GM21515 (cell line): ENCODE results near the gene ATP8A1.
"Not testable (repeated sequence)": the region's sequence is repeated elsewhere in the genome, so short reads cannot be mapped to it uniquely, and the experiment has no call there.

ENCODE experiments used
- ATAC-seq: cut with Tn5 transposase; IDR thresholded peaks from one replicate; pipeline ENCODE4 v1.9.1; 2021; ENCODE audit not compliant: unreplicated experiment

Gene ATP8A1

DNA sequence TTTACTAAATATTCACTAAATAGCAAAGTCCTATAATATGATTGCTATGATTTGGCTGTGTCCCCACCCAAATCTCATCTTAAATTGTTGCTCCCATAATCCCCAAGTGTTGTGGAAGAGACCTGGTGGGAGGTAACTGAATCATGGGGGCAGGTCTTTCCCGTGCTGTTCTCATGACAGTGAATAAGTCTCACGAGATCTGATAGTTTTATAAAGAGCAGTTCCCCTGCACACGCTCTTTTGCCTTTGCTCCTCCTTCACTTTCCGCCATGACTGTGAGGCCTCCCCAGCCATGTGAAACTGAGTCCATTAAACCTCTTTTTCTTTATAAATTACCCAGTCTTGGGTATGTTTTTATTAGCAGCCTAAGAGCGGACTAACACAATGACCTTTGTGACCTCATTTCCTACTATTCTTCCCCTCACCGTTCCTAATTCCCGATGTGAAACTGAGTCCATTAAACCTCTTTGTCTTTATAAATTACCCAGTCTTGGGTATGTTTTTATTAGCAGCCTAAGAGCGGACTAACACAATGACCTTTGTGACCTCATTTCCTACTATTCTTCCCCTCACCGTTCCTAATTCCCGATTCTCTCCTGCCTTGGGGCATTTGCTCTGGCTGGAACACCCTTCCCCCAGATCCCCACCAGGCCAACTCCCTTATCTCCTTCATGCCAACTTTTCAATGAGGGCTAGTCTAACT is 4.2 kb downstream of the ATP8A1 start:
- not testable (repeated sequence) for ATAC-seq

DNA sequence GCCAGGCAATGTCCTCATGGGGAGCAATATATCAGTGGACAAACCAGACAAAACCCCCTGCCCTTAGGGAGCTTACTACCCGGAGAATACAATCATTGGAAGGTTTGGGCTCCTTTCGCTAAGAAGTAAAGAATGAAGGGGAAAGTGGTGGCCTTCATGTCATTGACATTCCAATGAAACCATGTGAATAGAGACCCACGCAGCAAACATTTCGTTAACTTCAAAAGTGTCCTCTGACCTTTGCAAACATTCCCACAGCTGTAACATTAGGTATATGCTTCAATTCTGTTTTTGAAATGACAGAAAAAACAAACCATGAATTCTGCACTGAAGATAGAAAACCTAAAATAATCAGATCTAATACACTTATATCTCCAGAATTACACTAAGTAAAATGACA is 7.0 kb downstream of the ATP8A1 start:
- ATAC-seq, result no peak

DNA sequence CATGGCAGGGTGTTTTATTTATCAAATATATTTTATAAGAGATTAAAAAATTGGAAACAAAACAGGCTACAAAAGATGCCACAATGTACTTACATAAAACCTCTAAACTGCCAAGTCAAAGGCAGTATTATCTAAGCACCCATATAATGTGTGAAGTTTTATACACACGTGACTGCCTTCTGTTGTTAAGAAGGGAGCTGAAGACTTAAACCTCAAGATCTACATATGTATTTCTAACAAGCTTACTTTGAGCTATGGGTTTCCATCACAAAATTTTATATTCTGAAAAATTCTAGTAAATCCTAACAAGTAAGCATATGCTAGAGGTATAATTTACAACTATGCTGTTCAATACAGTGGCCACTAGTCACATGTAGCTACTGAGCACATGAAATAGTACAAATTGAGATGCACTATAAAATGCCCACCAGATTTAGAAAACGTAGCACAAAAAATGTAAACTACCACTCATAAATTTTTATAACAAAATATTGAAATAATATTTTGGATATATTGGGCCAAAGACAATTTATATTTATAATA is 9.8 kb downstream of the ATP8A1 start:
- no peak for ATAC-seq

DNA sequence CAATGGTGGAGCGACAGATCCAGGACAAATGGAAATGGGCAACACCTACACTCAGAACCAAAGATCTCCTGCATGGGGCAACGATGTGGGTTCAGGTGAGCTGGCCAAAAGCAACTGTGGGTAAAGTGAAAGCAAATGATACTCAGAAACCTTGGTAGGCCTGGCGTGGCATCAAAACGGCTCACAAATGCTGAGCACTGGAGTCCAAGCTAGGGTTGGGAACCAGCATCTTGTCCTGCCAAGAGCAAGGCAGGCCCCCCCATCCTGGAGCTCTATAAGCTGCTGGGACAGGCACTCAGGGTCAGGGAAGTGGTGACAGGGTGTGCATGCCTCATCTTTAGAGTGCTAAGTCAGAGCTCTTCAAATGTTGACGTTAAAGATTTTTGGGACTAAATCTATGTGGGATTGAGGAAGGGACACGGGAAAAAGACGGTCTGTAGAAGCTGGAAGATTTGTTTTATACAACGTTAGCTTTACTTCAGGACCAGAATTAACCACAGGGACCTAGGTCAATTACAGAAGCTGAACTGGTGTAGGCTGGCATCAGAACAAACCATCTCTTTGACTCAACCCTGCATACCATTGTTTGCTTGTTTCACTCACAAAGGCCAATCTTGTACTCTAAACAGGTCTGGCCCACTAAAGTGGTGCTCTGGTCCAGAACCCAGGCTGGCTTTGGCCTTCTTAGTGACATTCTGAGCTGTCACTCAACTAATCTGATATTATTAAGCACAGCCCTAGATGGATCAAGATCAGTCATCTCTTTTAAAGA is 10.7 kb downstream of the ATP8A1 start:
- no peak for ATAC-seq

DNA sequence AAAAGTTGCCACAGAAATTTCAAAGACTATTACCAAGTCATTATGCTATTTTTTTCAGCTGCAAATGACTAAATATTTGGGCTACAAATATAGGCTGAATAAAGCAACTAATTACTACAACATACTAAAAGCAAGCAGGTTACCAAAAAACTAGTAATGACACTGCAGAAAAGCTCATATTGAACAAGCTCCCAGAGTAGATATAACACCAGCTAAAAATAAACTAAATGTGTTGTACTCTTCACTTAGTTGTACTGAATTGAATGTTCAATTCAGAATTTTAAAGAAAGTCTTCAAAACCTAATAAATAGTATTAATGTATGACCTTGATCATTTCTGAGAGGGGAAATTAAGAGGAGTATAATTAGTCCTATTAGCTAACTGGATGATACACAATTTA is 12.0 kb downstream of the ATP8A1 start:
- no peak for ATAC-seq

DNA sequence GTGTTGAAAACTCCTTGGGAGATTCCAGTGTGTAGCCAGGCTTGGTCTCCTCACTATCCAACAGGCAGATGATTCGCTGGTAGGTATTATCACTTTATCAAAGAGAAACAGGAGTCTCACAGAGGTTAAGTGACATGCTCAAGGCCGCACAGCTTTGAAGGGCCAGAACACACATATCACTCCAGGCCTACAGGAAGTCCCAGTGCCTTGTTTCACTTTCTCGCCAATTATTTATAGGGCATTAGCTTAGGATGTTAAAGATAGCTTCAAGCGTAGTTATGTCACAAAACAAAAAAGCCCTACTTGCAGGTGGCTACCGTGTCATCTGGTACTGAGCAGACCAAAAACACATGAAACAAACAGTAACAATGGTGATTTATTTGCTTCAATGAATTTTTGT is 13.2 kb downstream of the ATP8A1 start:
- ATAC-seq, result peak; percentile 67

DNA sequence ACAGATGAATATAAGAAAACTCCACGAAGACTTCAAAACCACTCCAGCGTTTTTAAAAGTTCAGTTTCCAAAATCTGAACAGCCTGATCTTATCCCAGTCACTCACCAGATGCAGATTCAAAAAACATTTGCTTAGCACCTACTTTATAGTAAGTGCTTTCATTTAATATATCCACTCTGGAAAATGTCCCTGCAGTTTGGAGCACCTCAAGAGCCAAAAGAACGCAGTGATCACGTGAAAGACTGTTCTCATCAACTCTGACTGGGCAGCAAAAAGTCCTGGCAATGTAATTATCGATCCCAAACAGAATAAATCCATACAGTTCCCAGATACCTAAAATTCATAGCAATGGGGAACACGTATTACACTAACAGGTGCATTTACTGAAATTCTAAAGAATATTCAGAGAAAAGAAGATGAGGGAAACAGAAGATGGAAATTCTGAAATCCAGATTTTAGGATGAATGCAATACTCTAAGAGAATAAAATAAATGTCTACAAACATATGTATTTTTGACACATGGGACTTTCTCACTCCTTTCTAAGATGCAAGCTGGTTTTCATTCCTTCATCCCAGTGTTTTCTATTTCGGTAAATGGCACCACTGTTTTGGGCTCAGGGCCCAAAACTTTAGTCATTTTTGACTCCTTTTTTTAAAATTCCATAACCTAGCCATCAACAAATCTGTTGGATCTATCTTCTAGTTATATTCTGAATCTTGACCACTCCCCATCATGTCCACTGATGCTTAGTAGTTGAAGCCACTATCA is 13.9 kb downstream of the ATP8A1 start:
- no peak for ATAC-seq

DNA sequence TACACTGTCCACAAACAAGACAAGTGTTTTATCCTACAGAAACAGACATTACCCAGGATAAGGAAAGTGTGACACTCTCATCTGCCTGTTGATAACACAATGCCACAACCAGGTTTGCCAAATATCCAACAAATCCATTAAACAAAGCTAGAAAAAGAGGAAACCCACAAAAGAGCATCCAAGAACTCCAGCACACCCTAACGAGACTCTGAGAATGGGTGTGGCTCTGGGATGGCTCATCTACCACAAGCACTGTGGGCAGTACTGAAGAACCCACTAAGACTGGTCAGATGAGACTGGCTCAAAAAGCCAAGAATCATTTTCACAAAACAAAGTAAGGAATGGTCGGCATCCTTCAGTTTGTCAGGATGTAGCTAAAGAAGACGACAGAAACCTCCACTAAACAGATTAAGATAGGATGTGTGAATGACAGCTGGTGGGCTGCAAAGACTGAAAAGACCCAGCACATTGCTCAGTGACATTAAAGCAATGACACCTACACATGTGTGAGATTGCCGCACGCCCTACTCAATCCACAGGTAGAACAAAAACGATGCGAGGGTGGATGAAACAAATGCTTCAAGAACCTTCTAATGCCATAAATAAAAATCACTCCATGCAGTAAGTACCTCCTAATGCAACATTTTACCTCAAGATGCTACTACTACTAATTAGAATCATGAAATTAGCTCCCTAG is 14.7 kb downstream of the ATP8A1 start:
- no peak for ATAC-seq

DNA sequence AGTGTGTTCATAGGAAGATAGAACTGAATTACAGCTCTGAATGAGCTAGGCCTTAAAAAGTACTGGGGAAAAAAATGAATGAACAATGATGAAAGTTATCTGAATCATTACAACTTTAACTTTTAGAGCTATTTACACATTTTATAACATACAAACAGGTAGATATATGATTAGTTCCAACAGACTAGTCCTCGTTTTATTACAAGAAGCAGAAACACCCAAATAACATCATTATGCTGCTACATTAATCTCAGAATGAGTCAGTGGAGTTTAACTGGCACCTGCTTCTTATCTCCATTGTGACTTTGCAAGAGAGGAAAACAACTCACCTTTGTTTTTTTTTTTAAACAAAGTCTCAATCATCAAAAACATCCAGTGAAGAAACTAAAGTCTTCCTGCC is 15.2 kb downstream of the ATP8A1 start:
- ATAC-seq, result no peak

DNA sequence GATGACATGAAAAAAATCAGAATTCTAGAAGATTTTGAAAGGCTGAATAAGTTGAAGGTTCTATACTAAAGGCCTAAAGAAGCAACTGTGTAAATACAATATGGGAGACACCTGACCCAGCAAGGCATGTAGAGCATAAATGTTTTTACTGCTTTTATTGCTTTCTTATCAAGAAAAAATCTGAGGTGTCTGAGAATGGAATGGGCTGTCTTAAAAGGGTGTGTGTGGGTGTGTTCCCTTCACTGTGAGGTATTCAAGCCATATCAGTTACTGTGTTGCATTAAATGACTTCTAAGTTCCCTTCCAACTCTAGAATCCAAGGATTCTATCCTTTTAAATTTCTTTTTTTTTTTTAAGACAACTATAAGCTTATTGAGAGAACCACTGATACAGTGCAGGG is 15.7 kb downstream of the ATP8A1 start:
- ATAC-seq, result no peak

DNA sequence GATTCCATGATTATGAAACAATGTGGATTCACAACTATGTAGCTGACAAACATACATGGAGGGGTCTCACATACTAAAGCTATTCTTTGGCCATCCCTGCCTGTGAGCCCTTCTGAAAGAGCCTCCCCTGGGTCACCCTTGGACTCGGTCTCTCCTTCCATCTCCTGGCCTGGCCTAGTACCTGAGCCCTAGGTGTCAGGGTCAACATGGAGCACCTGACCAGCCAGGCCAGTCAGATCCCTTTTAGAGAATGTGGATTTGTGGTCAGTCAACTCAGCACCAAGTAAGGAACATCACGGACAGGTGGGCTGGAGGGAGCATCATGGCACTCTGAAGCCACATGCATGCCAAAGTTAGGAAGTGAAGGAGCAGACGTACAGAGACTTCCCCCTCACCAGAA is 16.3 kb downstream of the ATP8A1 start:
- ATAC-seq, result no peak

DNA sequence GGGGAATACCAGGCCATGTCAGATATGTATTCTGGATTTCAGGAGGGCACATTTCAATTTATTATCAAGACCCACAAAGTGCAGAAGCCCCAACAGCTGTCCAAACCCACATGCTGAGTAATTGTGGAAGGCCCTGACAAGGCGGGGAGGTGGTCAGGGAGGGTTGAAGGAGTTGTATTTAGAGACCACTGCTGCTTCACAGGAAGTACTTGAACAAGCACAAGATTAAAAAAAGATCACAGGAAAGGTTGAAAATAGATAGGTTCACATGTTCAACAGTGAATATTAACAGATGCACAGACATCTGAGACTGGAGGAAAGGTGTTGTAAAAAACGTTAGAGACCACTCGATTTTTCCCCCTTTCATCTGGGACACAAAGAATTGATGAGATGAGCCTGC is 17.9 kb downstream of the ATP8A1 start:
- ATAC-seq, result peak; percentile 56

DNA sequence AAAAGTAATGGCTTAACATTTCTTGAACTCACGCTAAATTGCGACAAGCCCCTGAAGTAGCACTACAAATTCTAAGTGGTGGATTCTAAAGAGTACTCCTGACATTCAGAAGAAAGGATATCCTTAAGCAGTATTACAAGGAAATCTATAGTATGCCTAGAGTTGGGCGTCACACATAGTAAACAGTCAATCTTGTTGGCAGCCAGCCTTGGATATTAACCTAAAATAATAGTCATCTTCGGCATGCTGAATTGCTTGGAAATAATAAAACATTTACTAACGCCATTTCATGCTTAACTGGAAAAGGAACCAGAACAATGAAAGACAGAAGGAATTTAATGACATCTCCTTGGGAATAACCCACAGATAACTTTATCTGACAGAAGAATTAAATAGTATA is 18.6 kb downstream of the ATP8A1 start:
- ATAC-seq, result no peak

DNA sequence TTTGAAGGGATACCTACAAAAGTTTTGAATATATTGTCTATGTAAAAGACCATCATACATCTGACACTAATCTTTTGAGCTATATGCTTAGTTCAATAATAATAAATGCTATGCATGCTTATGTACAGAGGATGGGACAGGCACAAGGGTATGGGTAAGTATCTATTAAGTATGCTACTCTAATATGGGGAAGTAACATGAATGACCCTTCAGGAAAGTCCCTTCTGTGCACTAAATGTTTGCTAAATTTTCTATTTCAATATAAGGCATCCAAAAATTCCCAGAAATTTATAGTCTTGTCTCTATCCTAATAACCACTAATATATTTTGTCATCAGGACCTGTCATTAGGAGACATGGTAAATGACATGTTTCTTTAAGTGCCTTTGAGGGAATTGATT is 19.0 kb downstream of the ATP8A1 start:
- no peak for ATAC-seq

DNA sequence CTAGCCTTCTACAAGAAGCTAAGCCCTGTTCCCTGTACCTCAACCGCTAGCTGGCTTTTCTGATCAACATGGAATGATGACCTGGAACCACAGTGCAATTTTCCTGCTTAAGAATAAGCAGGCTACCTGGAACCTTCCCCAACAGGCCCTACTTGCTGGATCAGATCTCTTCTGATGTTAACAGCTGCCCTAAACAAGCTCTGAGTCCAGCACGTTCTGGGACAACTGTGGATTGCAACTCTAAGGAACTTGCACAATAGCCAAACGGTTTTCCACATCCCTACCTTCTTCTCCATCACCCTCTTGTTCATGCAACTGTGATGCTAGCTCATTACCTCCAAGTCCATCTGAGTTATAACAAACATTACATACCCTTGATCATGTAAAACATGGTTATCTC is 19.8 kb downstream of the ATP8A1 start:
- no peak for ATAC-seq

DNA sequence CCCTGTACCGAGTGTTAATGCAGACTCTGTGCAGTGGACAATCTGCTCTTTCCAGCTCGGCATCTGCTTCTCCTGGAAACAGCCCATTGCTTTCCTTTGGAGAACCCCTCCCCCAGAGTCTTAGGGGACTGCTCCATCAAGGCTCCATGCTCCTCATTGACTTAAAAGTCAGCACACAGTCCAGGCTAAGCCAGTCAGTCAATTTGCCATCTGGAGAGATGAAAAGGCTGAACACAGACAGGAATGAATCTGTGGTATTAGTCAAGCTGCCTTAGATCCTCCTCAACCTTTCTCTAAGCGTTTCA is 20.3 kb downstream of the ATP8A1 start:
- no peak for ATAC-seq

DNA sequence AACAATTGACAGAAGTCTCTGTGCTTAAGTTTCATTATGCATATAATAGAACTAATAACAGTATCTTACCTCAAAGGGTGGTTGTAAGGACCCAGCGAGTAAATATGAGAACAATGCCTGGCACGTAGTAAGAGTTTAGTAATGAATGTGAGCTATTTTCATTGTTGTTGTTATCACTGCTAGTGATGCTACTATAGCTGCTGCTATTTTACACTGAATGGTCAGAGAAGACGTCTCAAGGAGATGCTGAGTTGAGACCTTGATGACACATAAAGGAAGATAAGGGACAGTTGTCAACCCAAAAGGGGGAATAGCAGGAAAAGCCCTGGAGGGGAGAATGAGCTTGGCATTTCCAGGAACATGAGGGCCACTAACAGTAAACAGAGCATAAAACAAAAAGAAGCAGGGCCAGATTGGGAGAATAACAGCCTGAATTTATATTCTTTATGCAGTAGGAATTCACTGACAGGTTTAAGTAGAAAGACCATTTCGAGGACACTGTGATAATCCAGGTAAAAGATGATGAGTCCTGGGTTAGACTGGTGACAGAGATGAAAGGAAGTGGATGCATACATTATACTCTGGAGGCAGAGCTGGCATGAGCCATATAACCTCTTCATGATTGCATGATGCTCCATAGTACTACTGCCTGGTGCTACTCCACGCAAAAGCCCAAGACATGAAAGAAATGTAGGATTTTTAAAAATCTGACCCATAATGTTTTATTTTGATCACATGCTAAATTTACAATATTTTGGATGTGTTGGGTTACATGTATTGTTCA is 23.1 kb downstream of the ATP8A1 start:
- peak; percentile 44 for ATAC-seq

DNA sequence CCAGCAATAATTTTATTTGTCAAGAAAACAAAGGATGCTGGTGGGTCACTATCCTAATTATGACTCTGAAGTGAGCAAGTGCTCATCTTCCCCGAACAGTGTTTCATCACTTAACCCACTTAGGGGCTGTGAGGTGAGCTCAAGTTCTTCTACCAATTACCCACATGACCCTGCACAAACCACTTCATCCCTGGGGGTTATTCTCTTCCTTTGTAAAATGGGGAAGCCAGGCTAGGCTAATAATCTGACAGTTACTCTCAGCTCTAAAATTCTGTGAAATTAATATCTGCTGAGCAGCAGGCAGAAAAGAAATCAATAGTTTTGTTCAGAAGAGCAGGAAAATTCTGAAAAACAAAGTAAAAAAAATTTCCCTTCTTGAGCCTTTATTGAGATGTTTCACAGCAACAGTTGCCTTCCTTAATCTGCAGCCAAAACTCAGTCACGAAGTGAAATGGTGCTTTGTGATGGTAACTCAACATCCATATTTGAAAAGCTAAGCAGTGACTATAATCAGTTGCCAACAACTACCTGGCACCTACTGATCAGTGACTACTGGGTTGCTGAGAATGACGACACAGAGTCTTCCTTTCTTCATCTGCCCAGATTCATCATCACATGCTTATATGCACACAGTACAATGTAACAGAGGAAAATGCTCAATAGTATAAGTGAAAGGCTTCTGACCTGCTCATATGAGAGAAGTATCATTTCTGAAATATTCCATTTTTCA is 24.1 kb downstream of the ATP8A1 start:
- no peak for ATAC-seq

DNA sequence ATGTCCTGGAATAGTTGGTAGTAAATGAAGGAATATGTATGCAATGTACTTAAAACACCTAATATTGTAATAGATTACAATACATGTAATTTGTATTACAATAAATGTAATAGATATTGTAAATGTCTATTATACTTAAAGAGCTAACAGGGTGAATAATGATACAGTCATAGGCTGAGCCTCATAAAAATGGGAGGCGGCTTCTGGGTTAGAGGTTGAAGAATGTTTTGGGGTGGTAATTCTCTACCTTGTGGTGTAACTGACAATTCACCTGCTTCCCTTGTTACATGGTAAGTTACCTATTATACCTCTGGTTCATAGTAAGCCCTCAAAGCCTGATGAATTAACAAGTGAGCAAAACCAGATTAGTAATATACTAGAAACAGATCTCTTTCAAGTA is 26.0 kb downstream of the ATP8A1 start:
- ATAC-seq, result no peak

DNA sequence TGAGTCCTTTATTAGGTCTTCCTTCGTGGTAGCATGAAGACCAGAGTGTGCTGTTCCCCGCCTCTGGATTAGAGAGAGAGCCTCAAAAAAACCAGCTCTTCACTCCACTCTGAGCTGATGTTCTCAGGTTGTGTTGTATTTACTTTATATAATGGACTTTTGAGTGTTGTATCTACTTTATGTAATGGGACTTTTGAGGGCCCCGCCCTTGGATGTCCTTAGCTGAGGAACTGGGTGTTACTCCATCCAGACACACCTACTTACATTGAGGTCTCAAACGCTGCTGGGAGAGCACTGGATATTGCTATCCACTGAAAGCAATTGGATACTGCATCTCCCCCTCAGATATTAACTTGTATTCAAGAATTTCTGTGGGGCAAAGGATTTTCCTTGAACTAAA is 28.2 kb downstream of the ATP8A1 start:
- ATAC-seq, result no peak
